Upper lobe of left lung (tissue), 4 donors: ENCODE data around the gene VDAC2.
A peak's percentile ranks its signal among the peaks of the same experiment; 100 is the strongest.

ENCODE experiments used
- CTCF ChIP-seq, 6 experiments: fragments of 450-650 bp in 4 of 6; fragments of 200-600 bp in 2 of 6; sonication (generic) in 2 of 6; IDR thresholded peaks; one replicate each; pipeline ENCODE4 v1.5.1; 2016 to 2019; ENCODE audit warnings: antibody characterized with exemption in 6 of 6
- EP300 ChIP-seq, 4 donors: sonication (generic); formaldehyde crosslinking; IDR thresholded peaks; one replicate each; pipeline ENCODE4 v1.5.1; 2017; ENCODE audit warnings: antibody characterized with exemption in 4 of 4, control low read depth in 2 of 4
- POLR2A ChIP-seq, 4 donors: fragments of 450-650 bp; IDR thresholded peaks; one replicate each; pipeline ENCODE4 v1.5.1; 2016 to 2017; ENCODE audit warnings: antibody characterized with exemption in 4 of 4, mild to moderate bottlenecking in 2 of 4
- POLR2AphosphoS5 ChIP-seq, 2 donors: sonication (generic); formaldehyde crosslinking; IDR thresholded peaks; one replicate each; pipeline ENCODE4 v1.5.1; 2017; ENCODE audit warnings: antibody characterized with exemption in 2 of 2

- peak in 1 of 6 experiments; percentile 13 for TF ChIP-seq CTCF (IDR thresholded peaks at IDR 0.05)
- TF ChIP-seq POLR2A (IDR thresholded peaks at IDR 0.05), result no peak
- no peak for TF ChIP-seq POLR2AphosphoS5 (IDR thresholded peaks at IDR 0.05)
- no peak for TF ChIP-seq EP300 (IDR thresholded peaks at IDR 0.05)
Measured at GRCh38 chr10:75236178-75236825, 25.7 kb downstream of the VDAC2 start.
